Measurements from ENCODE around the gene DHRSX.

The DHRSX gene

GRCh38 chrX:2466876-2467656 is 33.7 kb downstream of the DHRSX start:
- Histone ChIP-seq H3K36me3 (ENCODE audit: control insufficient read depth in 2 of 2, insufficient read depth in 1 of 2, low read length in 2 of 2) (no peaks in the 10 kb centered on the region; a peak in 1 of 3 replicates), H3K4me3 (ENCODE audit: low read depth, low read length) (no peak overlapping the region), H3K4me1 (ENCODE audit: control insufficient read depth, insufficient read depth, low read length) (no peaks in the 10 kb centered on the region), H3K9me3 (ENCODE audit: control insufficient read depth, insufficient read depth, low read depth, low read length) (no peaks in the 10 kb centered on the region), H3K27ac (ENCODE audit: extremely low read depth, low read depth, low read length) (no peak overlapping the region)
- ChIA-PET CTCF (no interaction called here), POLR2A (no interaction called here)
- TF ChIP-seq ZNF114 (tag by site-specific recombination; IDR thresholded peaks at IDR 0.05) (no peak), ZEB2 (tag by site-specific recombination; IDR thresholded peaks at IDR 0.05) (no peak), ZNF473 (tag by site-specific recombination; IDR thresholded peaks at IDR 0.05) (no peak), ZNF121 (tag by site-specific recombination; IDR thresholded peaks at IDR 0.05) (no peak)

- Histone ChIP-seq H3K9me3 (ENCODE audit: control insufficient read depth, insufficient read depth, low read depth, low read length) (no peaks in the 10 kb centered on the region), H3K4me1 (ENCODE audit: control insufficient read depth, insufficient read depth, low read length) (no peaks in the 10 kb centered on the region), H3K27ac (ENCODE audit: extremely low read depth, low read depth, low read length) (no peak overlapping the region), H3K36me3 (ENCODE audit: control insufficient read depth in 2 of 2, insufficient read depth in 1 of 2, low read length in 2 of 2) (no peaks in the 10 kb centered on the region; a peak in 1 of 3 replicates), H3K4me3 (ENCODE audit: low read depth, low read length) (no peak overlapping the region)
- TF ChIP-seq ZBTB48 (tag by site-specific recombination; IDR thresholded peaks at IDR 0.05) = peak; percentile 99
- TF ChIP-seq ZNF585B (tag by site-specific recombination; IDR thresholded peaks at IDR 0.05) = no peak
- TF ChIP-seq GLI4 (tag by site-specific recombination; IDR thresholded peaks at IDR 0.05) = 0 out of 2 replicates have a peak, but pooled peaks have one; percentile 12
- TF ChIP-seq ZNF18 (tag by site-specific recombination; IDR thresholded peaks at IDR 0.05) = 0 out of 2 replicates have a peak, but pooled peaks have one; percentile 6
- TF ChIP-seq ZNF513 (tag by site-specific recombination; IDR thresholded peaks at IDR 0.05) = no peak
- TF ChIP-seq PATZ1 (tag by site-specific recombination; IDR thresholded peaks at IDR 0.05) = 0 out of 2 replicates have a peak, but pooled peaks have one; percentile 27
- TF ChIP-seq ZNF121 (tag by site-specific recombination; IDR thresholded peaks at IDR 0.05) = peak; percentile 65; the same call in 1 of the 2 replicates
- TF ChIP-seq ZNF10 (tag by site-specific recombination; IDR thresholded peaks at IDR 0.05) = peak; percentile 69
- ChIA-PET CTCF (no interaction called here), POLR2A (no interaction called here)
Measured at GRCh38 chrX:2464677-2465166, 36.1 kb downstream of the DHRSX start.

GRCh38 chrX:2463973-2464676 is 36.7 kb downstream of the DHRSX start:
- CTCF ChIA-PET = no interaction called here
- no peak overlapping the region for H3K27ac ChIP-seq (ENCODE audit: extremely low read depth, low read depth, low read length)
- POLR2A ChIA-PET = no interaction called here
- no peaks in the 10 kb centered on the region; a peak in 1 of 3 replicates for H3K36me3 ChIP-seq (ENCODE audit: control insufficient read depth in 2 of 2, insufficient read depth in 1 of 2, low read length in 2 of 2)
- no peak overlapping the region for H3K4me3 ChIP-seq (ENCODE audit: low read depth, low read length)
- no peaks in the 10 kb centered on the region for H3K4me1 ChIP-seq (ENCODE audit: control insufficient read depth, insufficient read depth, low read length)
- H3K9me3 ChIP-seq (ENCODE audit: control insufficient read depth, insufficient read depth, low read depth, low read length) = no peaks in the 10 kb centered on the region
- TF ChIP-seq ZNF23 (tag by site-specific recombination; IDR thresholded peaks at IDR 0.05; ENCODE audit: borderline replicate concordance) (no peak), TRIM28 (IDR thresholded peaks at IDR 0.05; ENCODE audit: borderline replicate concordance, low read length) (peak; percentile 25; the same call in 1 of the 2 replicates), ZBTB11 (tag by site-specific recombination; conservative IDR thresholded peaks at IDR 0.05; ENCODE audit: low read depth) (no peak), ZBTB48 (tag by site-specific recombination; IDR thresholded peaks at IDR 0.05) (peak; percentile 93), KLF17 (tag by site-specific recombination; IDR thresholded peaks at IDR 0.05) (0 out of 2 replicates have a peak, but pooled peaks have one; percentile 26), ZSCAN23 (tag by site-specific recombination; IDR thresholded peaks at IDR 0.05) (no peak), ZNF18 (tag by site-specific recombination; IDR thresholded peaks at IDR 0.05) (peak; percentile 13; the same call in 1 of the 2 replicates)

Measured in HEK293 (cell line).